MCF 10A (cell line): Measurements from ENCODE around the gene HADHA. TPM values are rescaled to one million over a fixed set of nuclear protein-coding genes. Genes with fewer than 3 reads are reported as not detected.

ENCODE experiments used
- BruUV-seq: library from RNA; stranded (reverse); fragments of 400-500 nt; replicated peaks from 2 replicates; lab custom pipeline; 2021; lab: Mats Ljungman, UMichigan
- CTCF ChIA-PET: fragments of 300-600 bp; sonication (Branson Sonifier 250); formaldehyde crosslinking; extraction: SDS; loops from one replicate; lab custom pipeline; 2021; ENCODE audit warnings: antibody characterized with exemption, inconsistent platforms; lab: Yijun Ruan, JAX
- POLR2A ChIA-PET: fragments of 300-600, 350-650 bp; sonication (Branson Sonifier 250); formaldehyde crosslinking; extraction: SDS; loops from one replicate; lab custom pipeline; 2020; ENCODE audit warnings: antibody characterized with exemption, inconsistent platforms; lab: Yijun Ruan, JAX
- DNase-seq: peaks from one replicate; pipeline ENCODE4 v3.0.0-alpha.2; 2018; ENCODE audit not compliant: unreplicated experiment
- H3K27ac Mint-ChIP-seq: one replicate; pipeline ENCODE4 v1.8.0; 2022; ENCODE audit warnings: mild to moderate bottlenecking, low read depth, mixed read lengths; ENCODE audit not compliant: unreplicated experiment
- H3K27me3 Mint-ChIP-seq: one replicate; pipeline ENCODE4 v1.8.0; 2022; ENCODE audit warnings: mixed read lengths; ENCODE audit not compliant: insufficient read depth, unreplicated experiment
- H3K36me3 Mint-ChIP-seq: one replicate; pipeline ENCODE4 v1.8.0; 2022; ENCODE audit warnings: mild to moderate bottlenecking, moderate library complexity, mixed read lengths; ENCODE audit not compliant: insufficient read depth, unreplicated experiment
- H3K4me1 Mint-ChIP-seq: one replicate; pipeline ENCODE4 v1.8.0; 2022; ENCODE audit warnings: mixed read lengths; ENCODE audit not compliant: insufficient read depth, unreplicated experiment
- H3K4me3 Mint-ChIP-seq: one replicate; pipeline ENCODE4 v1.8.0; 2022; ENCODE audit warnings: mild to moderate bottlenecking, moderate library complexity, mixed read lengths; ENCODE audit not compliant: unreplicated experiment
- H3K9me3 Mint-ChIP-seq: one replicate; pipeline ENCODE4 v1.8.0; 2022; ENCODE audit warnings: mixed read lengths; ENCODE audit not compliant: unreplicated experiment
- CTCF ChIP-seq: fragments of 200-600 bp; IDR thresholded peaks from one replicate; pipeline ENCODE4 v1.8.0; 2022; ENCODE audit warnings: antibody characterized with exemption, mild to moderate bottlenecking; ENCODE audit not compliant: unreplicated experiment
- intact Hi-C: fragments of 100-400 bp; cut with micrococcal nuclease; formaldehyde crosslinking; loops from 2 replicates; pipeline ENCODE4 v1.14.1; 2022
- total RNA-seq: library from RNA; stranded (reverse); gene quantifications from 2 replicates; pipeline ENCODE4 v1.2.3, GENCODE V29; 2022

The HADHA gene
- total RNA-seq, 1 experiment from 2014 or later: 152 TPM

GRCh38 chr2:26202981-26203490, 41.4 kb downstream of the HADHA start:
- ChIA-PET CTCF (interaction anchor here (0.6 kb wide), 2 partner anchors 22 to 32 kb away, joined by 3 read pairs; no protein-coding TSS in a partner anchor), POLR2A (interaction anchor here (1.1 kb wide), 1 partner anchor 11 kb away, joined by 3 read pairs; no protein-coding TSS in a partner anchor)
- H3K9me3 Mint-ChIP-seq: no peaks in the 10 kb centered on the region
- H3K4me1 Mint-ChIP-seq: no peaks in the 10 kb centered on the region
- no peaks in the 10 kb centered on the region for H3K27me3 Mint-ChIP-seq
- intact Hi-C loops: no loop called here
- TF ChIP-seq CTCF: no peak
- no peak for DNase-seq
- H3K36me3 Mint-ChIP-seq: peaks cover 65% of the 10 kb centered on the region
- no peak overlapping the region for H3K4me3 Mint-ChIP-seq
- TSS peak; percentile 3 for BruUV-seq
- H3K27ac Mint-ChIP-seq: no peak overlapping the region

- no peak for DNase-seq
- H3K9me3 Mint-ChIP-seq: no peaks in the 10 kb centered on the region
- TF ChIP-seq CTCF: no peak
- intact Hi-C loops: no loop called here
- POLR2A ChIA-PET: interaction anchor here (1.2 kb wide), 1 partner anchor 9 kb away, joined by 4 read pairs; no protein-coding TSS in a partner anchor
- H3K4me1 Mint-ChIP-seq: no peaks in the 10 kb centered on the region
- H3K27me3 Mint-ChIP-seq: no peaks in the 10 kb centered on the region
- BruUV-seq: no TSS peak
- no peak overlapping the region for H3K27ac Mint-ChIP-seq
- peaks cover 96% of the 10 kb centered on the region for H3K36me3 Mint-ChIP-seq
- CTCF ChIA-PET: interaction anchor here (0.6 kb wide), 1 partner anchor 246 kb away, joined by 4 read pairs; no protein-coding TSS in a partner anchor
- no peak overlapping the region for H3K4me3 Mint-ChIP-seq
Measured at GRCh38 chr2:26197516-26197915, 46.9 kb downstream of the HADHA start.

- POLR2A ChIA-PET: interaction anchor here (1.2 kb wide), 1 partner anchor 8 kb away, joined by 4 read pairs; no protein-coding TSS in a partner anchor
- peaks cover 96% of the 10 kb centered on the region for H3K36me3 Mint-ChIP-seq
- no peaks in the 10 kb centered on the region for H3K27me3 Mint-ChIP-seq
- no peaks in the 10 kb centered on the region for H3K9me3 Mint-ChIP-seq
- no peaks in the 10 kb centered on the region for H3K4me1 Mint-ChIP-seq
- BruUV-seq: no TSS peak
- no peak for DNase-seq
- H3K27ac Mint-ChIP-seq: no peak overlapping the region
- no peak for TF ChIP-seq CTCF
- no peak overlapping the region for H3K4me3 Mint-ChIP-seq
- CTCF ChIA-PET: no interaction called here
- intact Hi-C loops: no loop called here
Measured at GRCh38 chr2:26196683-26197418, 47.6 kb downstream of the HADHA start.
